RWPE1 (cell line): Measurements from ENCODE around the gene KCNA5.

Experiments used
- CTCF ChIA-PET: fragments of 350-600 bp; sonication (Branson Sonifier 250); formaldehyde crosslinking; extraction: SDS; loops from one replicate; lab custom pipeline; 2021; lab: Yijun Ruan, JAX
- POLR2A ChIA-PET: fragments of 400-600 bp; formaldehyde crosslinking; extraction: SDS; loops from one replicate; lab custom pipeline; 2020; ENCODE audit warnings: antibody characterized with exemption; ENCODE audit not compliant: low non-redundant PET; lab: Yijun Ruan, JAX
- DNase-seq: peaks from one replicate; pipeline ENCODE4 v3.0.0; 2012; ENCODE audit warnings: low spot score
- H3K27ac ChIP-seq: fragments of 450-650 bp; 2 replicates; pipeline ENCODE4 v1.5.1; 2017
- CTCF ChIP-seq: fragments of 450-650 bp; conservative IDR thresholded peaks from 2 replicates; pipeline ENCODE4 v1.5.1; 2017; ENCODE audit warnings: low read depth, mild to moderate bottlenecking

Gene KCNA5

GRCh38 chr12:5050542-5050941, 6.9 kb downstream of the KCNA5 start:
- POLR2A ChIA-PET: no interaction called here
- no peak for TF ChIP-seq CTCF
- CTCF ChIA-PET: no interaction called here
- no peak for DNase-seq
- no peak overlapping the region for H3K27ac ChIP-seq

GRCh38 chr12:5051334-5051733, 7.7 kb downstream of the KCNA5 start:
- H3K27ac ChIP-seq: no peak overlapping the region
- ChIA-PET CTCF (no interaction called here), POLR2A (no interaction called here)
- DNase-seq: no peak
- no peak for TF ChIP-seq CTCF

- H3K27ac ChIP-seq: no peak overlapping the region
- ChIA-PET CTCF (no interaction called here), POLR2A (no interaction called here)
- no peak for DNase-seq
- TF ChIP-seq CTCF: no peak
These were observed 8.2 kb downstream of the KCNA5 start for GRCh38 chr12:5051913-5052312.

- CTCF ChIA-PET: interaction anchor here (0.5 kb wide), 1 partner anchor 452 kb away, joined by 3 read pairs; no protein-coding TSS in a partner anchor
- H3K27ac ChIP-seq: no peak overlapping the region
- no peak for TF ChIP-seq CTCF
- POLR2A ChIA-PET: no interaction called here
- DNase-seq: no peak
These were observed 8.7 kb downstream of the KCNA5 start for GRCh38 chr12:5052348-5052747.

GRCh38 chr12:5059358-5059757, 15.7 kb downstream of the KCNA5 start:
- no peak for TF ChIP-seq CTCF
- no peak overlapping the region for H3K27ac ChIP-seq
- DNase-seq: no peak
- CTCF ChIA-PET: no interaction called here
- POLR2A ChIA-PET: no interaction called here

GRCh38 chr12:5060958-5061357, 17.3 kb downstream of the KCNA5 start:
- ChIA-PET POLR2A (no interaction called here), CTCF (interaction anchor here (0.6 to 1.0 kb wide), 2 partner anchors 23 to 424 kb away, joined by 3 read pairs; no protein-coding TSS in a partner anchor)
- TF ChIP-seq CTCF: no peak
- no peak for DNase-seq
- no peak overlapping the region for H3K27ac ChIP-seq

- DNase-seq: no peak
- POLR2A ChIA-PET: no interaction called here
- CTCF ChIA-PET: no interaction called here
- TF ChIP-seq CTCF: no peak
- H3K27ac ChIP-seq: no peak overlapping the region
These were observed 19.5 kb downstream of the KCNA5 start for GRCh38 chr12:5063149-5063548.
